H1 (cell line): ENCODE measurements around the gene DGKI. TPM values are rescaled to one million over a fixed set of nuclear protein-coding genes. Genes with fewer than 3 reads are reported as not detected.

ENCODE experiments used
- CTCF ChIA-PET: fragments of 300-600 bp; sonication (Branson Sonifier 250); formaldehyde crosslinking; loops from one replicate; lab custom pipeline; 2021; ENCODE audit not compliant: partially characterized antibody; lab: Charles Lee
- POLR2A ChIA-PET: fragments of 300-600 bp; sonication (Branson Sonifier 250); formaldehyde crosslinking; loops from one replicate; lab custom pipeline; 2021; ENCODE audit warnings: inconsistent platforms; ENCODE audit not compliant: partially characterized antibody; lab: Charles Lee
- DNase-seq, 2 experiments: peaks; one replicate each; pipeline versions ENCODE4 v3.0.0 to v3.0.0-alpha.2; 2010 to 2022; ENCODE audit warnings: low spot score in 2 of 2, low read depth in 1 of 2, mixed read lengths in 1 of 2
- FAIRE-seq: peaks from 2 replicates; lab custom pipeline; 2011; peaks lifted over from hg19 to GRCh38; lab: Jason Lieb, UNC
- H2AFZ ChIP-seq: 2 replicates; pipeline ENCODE4 v1.8.1; 2012; ENCODE audit warnings: low read length, inconsistent platforms
- H2AK5ac ChIP-seq: 2 replicates; pipeline ENCODE4 v1.6.1; 2013; ENCODE audit warnings: low read depth, low read length
- H2BK120ac ChIP-seq: replicated peaks from 2 replicates; pipeline ENCODE3; 2013; ENCODE audit warnings: low read depth, low read length, inconsistent platforms
- H2BK12ac ChIP-seq: 2 replicates; pipeline ENCODE4 v1.6.1; 2013; ENCODE audit warnings: low read depth, low read length
- H2BK15ac ChIP-seq: 2 replicates; pipeline ENCODE4 v1.6.1; 2013; ENCODE audit warnings: low read length
- H2BK20ac ChIP-seq: 2 replicates; pipeline ENCODE4 v1.6.1; 2013; ENCODE audit warnings: low read length
- H2BK5ac ChIP-seq: 2 replicates; pipeline ENCODE4 v1.6.1; 2013; ENCODE audit warnings: low read depth, low read length
- H3K14ac ChIP-seq: 2 replicates; pipeline ENCODE4 v1.6.1; 2013; ENCODE audit warnings: inconsistent platforms; ENCODE audit not compliant: insufficient read length
- H3K18ac ChIP-seq: 2 replicates; pipeline ENCODE4 v1.6.1; 2013; ENCODE audit warnings: low read length; ENCODE audit errors: extremely low read depth
- H3K23ac ChIP-seq: 2 replicates; pipeline ENCODE4 v1.6.1; 2013; ENCODE audit warnings: inconsistent platforms; ENCODE audit not compliant: insufficient read length
- H3K23me2 ChIP-seq: 2 replicates; pipeline ENCODE4 v1.6.1; 2013; ENCODE audit warnings: low read depth, low read length
- H3K27ac ChIP-seq: 2 replicates; pipeline ENCODE4 v1.6.1; 2011; ENCODE audit warnings: low read depth, low read length, inconsistent platforms
- H3K27me3 ChIP-seq, 4 experiments: replicated peaks in 1 of 4; 1 replicate in 1 of 4; 2 replicates in 3 of 4; pipeline versions ENCODE4 v1.6.1 to v1.8.1; 2011 to 2013; ENCODE audit warnings: low read length in 3 of 4, mild to moderate bottlenecking in 3 of 4, inconsistent platforms in 2 of 4, mixed read lengths in 2 of 4, moderate library complexity in 1 of 4; ENCODE audit not compliant: control insufficient read depth in 3 of 4, insufficient read depth in 3 of 4; ENCODE audit errors: extremely low read depth in 1 of 4
- H3K36me3 ChIP-seq, 4 experiments: 2 replicates each; pipeline versions ENCODE4 v1.6.1 to v1.8.1; 2011 to 2013; ENCODE audit warnings: mild to moderate bottlenecking in 4 of 4, low read length in 3 of 4, moderate library complexity in 2 of 4, control low read depth in 1 of 4, inconsistent platforms in 1 of 4; ENCODE audit not compliant: insufficient read depth in 4 of 4, control insufficient read depth in 2 of 4
- H3K4ac ChIP-seq: replicated peaks from 2 replicates; pipeline ENCODE3; 2013; ENCODE audit warnings: low read length, low read depth, mixed read lengths, inconsistent platforms; ENCODE audit not compliant: insufficient read length
- H3K4me1 ChIP-seq, 4 experiments: replicated peaks in 1 of 4; 1 replicate in 1 of 4; 2 replicates in 3 of 4; pipeline versions ENCODE4 v1.6.1 to v1.8.1; 2011 to 2013; ENCODE audit warnings: low read length in 3 of 4, inconsistent platforms in 2 of 4, mixed read lengths in 1 of 4; ENCODE audit not compliant: insufficient read depth in 4 of 4, control insufficient read depth in 3 of 4
- H3K4me2 ChIP-seq, 2 experiments: 2 replicates each; pipeline versions ENCODE4 v1.6.1 to v1.8.1; 2011 to 2013; ENCODE audit warnings: low read depth in 2 of 2, low read length in 2 of 2, control low read depth in 1 of 2, inconsistent platforms in 1 of 2, mild to moderate bottlenecking in 1 of 2; ENCODE audit not compliant: insufficient read depth in 1 of 2
- H3K4me3 ChIP-seq, 4 experiments: fragments of 200-600, 300-600 bp in 1 of 4; sonication (generic), shearing (Covaris generic), sonication (Bioruptor Twin) in 1 of 4; 2 replicates each; pipeline versions ENCODE4 v1.5.1 to v1.8.1; 2011 to 2016; ENCODE audit warnings: low read length in 4 of 4, low read depth in 3 of 4, control low read depth in 2 of 4, inconsistent platforms in 2 of 4, mild to moderate bottlenecking in 2 of 4, mixed read lengths in 1 of 4, moderate library complexity in 1 of 4; ENCODE audit not compliant: insufficient read depth in 2 of 4; ENCODE audit errors: extremely low read depth in 1 of 4
- H3K56ac ChIP-seq: replicated peaks from 2 replicates; pipeline ENCODE3; 2013; ENCODE audit warnings: low read depth, mild to moderate bottlenecking, mixed read lengths, low read length, inconsistent platforms; ENCODE audit not compliant: insufficient read length
- H3K79me1 ChIP-seq: 2 replicates; pipeline ENCODE4 v1.6.1; 2013; ENCODE audit warnings: low read depth, low read length, control low read depth
- H3K79me2 ChIP-seq, 2 experiments: 2 replicates each; pipeline versions ENCODE4 v1.6.1 to v1.8.1; 2012 to 2013; ENCODE audit warnings: low read length in 2 of 2, mild to moderate bottlenecking in 2 of 2, inconsistent platforms in 1 of 2; ENCODE audit not compliant: insufficient read depth in 2 of 2, control insufficient read depth in 1 of 2
- H3K9ac ChIP-seq, 4 experiments: replicated peaks in 1 of 4; 1 replicate in 1 of 4; 2 replicates in 3 of 4; pipeline versions ENCODE4 v1.6.1 to v1.8.1; 2011 to 2013; ENCODE audit warnings: low read depth in 3 of 4, low read length in 3 of 4, control low read depth in 2 of 4, mild to moderate bottlenecking in 2 of 4, moderate library complexity in 2 of 4, inconsistent platforms in 1 of 4; ENCODE audit errors: extremely low read depth in 1 of 4
- H3K9me3 ChIP-seq, 2 experiments: 2 replicates each; pipeline versions ENCODE4 v1.6.1 to v1.8.1; 2012 to 2013; ENCODE audit warnings: mild to moderate bottlenecking in 2 of 2, moderate library complexity in 2 of 2, control low read depth in 1 of 2, inconsistent platforms in 1 of 2, low read depth in 1 of 2, low read length in 1 of 2, mixed read lengths in 1 of 2; ENCODE audit not compliant: insufficient read depth in 2 of 2
- H4K20me1 ChIP-seq, 2 experiments: replicated peaks in 1 of 2; 2 replicates each; pipeline versions ENCODE3 to v1.8.1; 2011 to 2013; ENCODE audit warnings: inconsistent platforms in 2 of 2, low read length in 2 of 2, mild to moderate bottlenecking in 1 of 2; ENCODE audit not compliant: insufficient read depth in 2 of 2, control insufficient read depth in 1 of 2
- H4K5ac ChIP-seq: 2 replicates; pipeline ENCODE4 v1.6.1; 2013; ENCODE audit warnings: low read length, low read depth, mixed read lengths, inconsistent platforms; ENCODE audit not compliant: insufficient read length
- H4K8ac ChIP-seq: 2 replicates; pipeline ENCODE4 v1.8.0; 2013; ENCODE audit warnings: mild to moderate bottlenecking, moderate library complexity, low read length, inconsistent platforms; ENCODE audit not compliant: insufficient read depth; ENCODE audit errors: extremely low read depth
- H4K91ac ChIP-seq: replicated peaks from 2 replicates; pipeline ENCODE3; 2013; ENCODE audit warnings: low read length, mixed read lengths, inconsistent platforms; ENCODE audit not compliant: insufficient read length
- HDAC6 ChIP-seq: IDR thresholded peaks from one replicate; pipeline ENCODE4 v1.7.1; 2012; ENCODE audit warnings: low read depth, mild to moderate bottlenecking, inconsistent platforms, low read length, moderate library complexity
- POLR2AphosphoS5 ChIP-seq: IDR thresholded peaks from 2 replicates; pipeline ENCODE4 v1.6.1; 2011; ENCODE audit warnings: low read depth, low read length
- ZNF274 ChIP-seq: IDR thresholded peaks from 2 replicates; pipeline ENCODE4 v1.7.0; 2012; ENCODE audit warnings: low read length, borderline replicate concordance; ENCODE audit errors: extremely low read depth
- WGBS, 2 experiments: shearing (Covaris generic) in 1 of 2; methylation state at CpG; one replicate each; pipeline versions ENCODE4 v1.1.6 to v1.1.7; 2013 to 2015; ENCODE audit warnings: low lambda C conversion rate in 2 of 2, mixed read lengths in 2 of 2, inconsistent platforms in 1 of 2, low coverage in 1 of 2, missing lambda C conversion rate in 1 of 2; ENCODE audit not compliant: insufficient replicate concordance in 2 of 2, insufficient coverage in 1 of 2, insufficient read length in 1 of 2; ENCODE audit errors: extremely low coverage in 1 of 2, missing lambda C conversion rate in 1 of 2; 5-methylcytosine and 5-hydroxymethylcytosine counted together
- polyA plus RNA-seq, 7 experiments: library from polyadenylated mRNA; depleted of rRNA in 3 of 7; stranded (reverse) in 5 of 7; unstranded in 2 of 7; fragments of >200 nt in 5 of 7; fragments of 200-250 nt in 2 of 7; gene quantifications; 1 replicate in 5 of 7; 2 replicates in 1 of 7; 4 replicates in 1 of 7; pipeline versions ENCODE4 v1.2.1 to v1.2.3, GENCODE V29; 2011 to 2013; ENCODE audit warnings: missing spikeins in 2 of 7, mixed read lengths in 2 of 7
- total RNA-seq: library from RNA; stranded (reverse); fragmentation: NEBNext Ultra II Directional; extraction: Animal tissue kit (Norgen Biotek cat#: 25700); gene quantifications from 2 replicates; pipeline ENCODE4 v1.2.1, GENCODE V29; 2021

DGKI gene
- total and polyA plus RNA-seq, 2 of the 8 experiments (the other 6 are each of a cell fraction or from before 2014, with no cell fraction given) = 0.20 to 0.71 TPM

DNA sequence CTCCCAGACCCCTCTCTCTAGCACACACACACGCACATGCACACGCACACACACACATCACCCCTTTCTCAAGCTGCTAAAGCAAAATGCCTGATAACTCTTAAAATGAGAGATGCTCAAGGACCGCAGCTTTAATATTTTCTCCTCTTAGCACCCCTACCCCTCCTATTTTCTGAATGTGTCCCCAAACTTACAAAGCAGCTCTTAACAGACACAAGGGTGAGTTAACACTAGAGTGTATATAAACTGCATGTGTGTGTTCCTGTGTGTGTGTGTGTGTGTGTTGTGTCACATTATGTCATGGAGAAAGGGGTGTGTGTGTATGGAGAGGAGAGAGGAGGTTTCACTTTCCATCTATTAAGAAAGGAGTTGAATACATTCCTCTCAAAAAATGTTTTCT, 504.5 kb downstream of the DGKI start:
- Histone ChIP-seq H3K79me2 (peaks cover 0 to 11% of the 10 kb centered on the region in 2 experiments; a peak in 1 of 4 replicates), H3K18ac (no peak overlapping the region), H2BK12ac (no peak overlapping the region), H3K23me2 (peaks cover 9% of the 10 kb centered on the region), H4K5ac (no peak overlapping the region), H2AK5ac (no peak overlapping the region), H4K8ac (no peak overlapping the region)
- POLR2A ChIA-PET = interaction anchor here (1.0 kb wide), 1 partner anchor 58 kb away, joined by 3 read pairs; no protein-coding TSS in a partner anchor
- no peak for TF ChIP-seq POLR2AphosphoS5
- no peak for TF ChIP-seq ZNF274
- no peak for TF ChIP-seq HDAC6
- TF ChIP-seq, all 59 proteins: peak for 0
- Histone ChIP-seq H3K23ac (no peak overlapping the region), H3K4me1 (peaks cover 0 to 8% (median 5%) of the 10 kb centered on the region in 4 experiments; a peak in 5 of 7 replicates), H3K27me3 (no peaks in the 10 kb centered on the region; a peak in 1 of 7 replicates), H3K9ac (no peak overlapping the region; a peak in 1 of 7 replicates), H2AFZ (no peak overlapping the region), H3K56ac (no peak overlapping the region), H2BK20ac (no peak overlapping the region), H3K14ac (no peak overlapping the region), H2BK15ac (no peak overlapping the region), H3K4me2 (peak overlapping the region; percentile 93 to 96), H3K79me1 (0 out of 2 replicates have a peak, but pooled peaks cover 2% of the 10 kb centered on the region), H3K4ac (no peak overlapping the region), H3K36me3 (0 out of 8 replicates have a peak, but pooled peaks cover 0 to 2% (median 0%) of the 10 kb centered on the region in 4 experiments), H3K9me3 (no peaks in the 10 kb centered on the region), H2BK5ac (no peak overlapping the region), H4K91ac (no peak overlapping the region), H3K27ac (no peak overlapping the region), H4K20me1 (no peaks in the 10 kb centered on the region), H3K4me3 (peak overlapping the region in 3 of 4 experiments; percentile 21 to 71 (median 69); a peak in 4 of 8 replicates), H2BK120ac (no peak overlapping the region)
- FAIRE-seq = no peak
- DNase-seq = no peak
- CTCF ChIA-PET = interaction anchor here (0.7 to 3.6 kb wide), 7 partner anchors 11 to 177 kb away, joined by 3 to 11 read pairs (median 4); no protein-coding TSS in a partner anchor
- WGBS, 2 experiments = 29% methylated on average over 3 of the region's 3 CpGs; no CpG with 5 or more reads in 1 of the 2 experiments
